Left ventricle myocardium inferior (tissue), 1 donor: ENCODE results near the gene TDRD12. TPM values are rescaled to one million over a fixed set of nuclear protein-coding genes. Genes with fewer than 3 reads are reported as not detected.
"Not testable (repeated sequence)": the region's sequence is repeated elsewhere in the genome, so short reads cannot be mapped to it uniquely, and the experiment has no call there.

ENCODE experiments used
- DNase-seq: peaks from one replicate; pipeline ENCODE4 v3.0.0-alpha.2; 2020
- H3K27ac ChIP-seq: fragments of 200-600 bp; replicated peaks from 2 replicates; pipeline ENCODE4 v1.8.0; 2021
- H3K27me3 ChIP-seq: fragments of 200-600 bp; 2 replicates; pipeline ENCODE4 v1.8.0; 2021; ENCODE audit warnings: low read depth
- H3K36me3 ChIP-seq: fragments of 200-600 bp; 2 replicates; pipeline ENCODE4 v1.8.0; 2021
- H3K4me1 ChIP-seq: fragments of 200-600 bp; 2 replicates; pipeline ENCODE4 v1.8.0; 2021
- H3K4me3 ChIP-seq: fragments of 200-600 bp; 2 replicates; pipeline ENCODE4 v1.8.0; 2021; ENCODE audit warnings: mild to moderate bottlenecking, moderate library complexity
- H3K9me3 ChIP-seq: fragments of 200-600 bp; replicated peaks from 2 replicates; pipeline ENCODE4 v1.8.0; 2021
- intact Hi-C: fragments of 100-400 bp; cut with micrococcal nuclease; formaldehyde crosslinking; loops from one replicate; pipeline ENCODE4 v1.11.0; 2022
- total RNA-seq: library from RNA; stranded (reverse); fragmentation: NEBNext Ultra II Directional; extraction: Animal tissue kit (Norgen Biotek cat#: 25700); gene quantifications from one replicate; pipeline ENCODE4 v1.2.1, GENCODE V29; 2021
- TF ChIP-seq, protein P1 (sequence below): fragments of 200-600 bp; IDR thresholded peaks from 2 replicates; pipeline ENCODE4 v1.8.0; 2021; ENCODE audit warnings: antibody characterized with exemption, mild to moderate bottlenecking, borderline replicate concordance
- donor health status: DM: no; HTN: yes; CAD: no; lungs with severe emphysema.

TDRD12 gene
- total RNA-seq, 1 donor from 2014 or later, result not detected

DNA sequence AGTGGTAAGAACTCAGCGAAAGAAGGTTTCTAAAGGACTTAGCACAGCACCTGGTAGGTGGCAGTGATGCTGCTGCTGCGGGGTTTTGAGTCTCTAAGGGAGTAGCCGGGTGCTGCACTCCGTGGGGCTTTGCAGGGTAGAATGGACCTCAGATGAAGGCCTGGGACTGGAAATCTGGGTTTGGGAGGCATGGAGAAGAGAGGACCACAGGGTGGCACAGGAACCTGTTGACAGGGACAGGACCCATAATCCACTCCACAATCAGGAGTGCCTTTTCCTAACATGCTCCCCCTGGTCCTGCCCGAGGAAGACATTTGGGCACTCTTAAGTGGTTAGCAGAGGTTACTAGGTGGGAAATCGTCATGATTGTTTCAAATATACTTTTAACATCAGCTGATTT, 29.8 kb downstream of the TDRD12 start:
- no peak overlapping the region for H3K27ac ChIP-seq
- H3K4me3 ChIP-seq, result no peak overlapping the region
- intact Hi-C loops, result no loop called here
- TF ChIP-seq, protein P1, sequence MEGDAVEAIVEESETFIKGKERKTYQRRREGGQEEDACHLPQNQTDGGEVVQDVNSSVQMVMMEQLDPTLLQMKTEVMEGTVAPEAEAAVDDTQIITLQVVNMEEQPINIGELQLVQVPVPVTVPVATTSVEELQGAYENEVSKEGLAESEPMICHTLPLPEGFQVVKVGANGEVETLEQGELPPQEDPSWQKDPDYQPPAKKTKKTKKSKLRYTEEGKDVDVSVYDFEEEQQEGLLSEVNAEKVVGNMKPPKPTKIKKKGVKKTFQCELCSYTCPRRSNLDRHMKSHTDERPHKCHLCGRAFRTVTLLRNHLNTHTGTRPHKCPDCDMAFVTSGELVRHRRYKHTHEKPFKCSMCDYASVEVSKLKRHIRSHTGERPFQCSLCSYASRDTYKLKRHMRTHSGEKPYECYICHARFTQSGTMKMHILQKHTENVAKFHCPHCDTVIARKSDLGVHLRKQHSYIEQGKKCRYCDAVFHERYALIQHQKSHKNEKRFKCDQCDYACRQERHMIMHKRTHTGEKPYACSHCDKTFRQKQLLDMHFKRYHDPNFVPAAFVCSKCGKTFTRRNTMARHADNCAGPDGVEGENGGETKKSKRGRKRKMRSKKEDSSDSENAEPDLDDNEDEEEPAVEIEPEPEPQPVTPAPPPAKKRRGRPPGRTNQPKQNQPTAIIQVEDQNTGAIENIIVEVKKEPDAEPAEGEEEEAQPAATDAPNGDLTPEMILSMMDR, result no peak
- no peaks in the 10 kb centered on the region for H3K4me1 ChIP-seq
- H3K9me3 ChIP-seq, result no peaks in the 10 kb centered on the region
- no peak for DNase-seq
- H3K27me3 ChIP-seq, result peaks cover 79% of the 10 kb centered on the region
- no peaks in the 10 kb centered on the region for H3K36me3 ChIP-seq

DNA sequence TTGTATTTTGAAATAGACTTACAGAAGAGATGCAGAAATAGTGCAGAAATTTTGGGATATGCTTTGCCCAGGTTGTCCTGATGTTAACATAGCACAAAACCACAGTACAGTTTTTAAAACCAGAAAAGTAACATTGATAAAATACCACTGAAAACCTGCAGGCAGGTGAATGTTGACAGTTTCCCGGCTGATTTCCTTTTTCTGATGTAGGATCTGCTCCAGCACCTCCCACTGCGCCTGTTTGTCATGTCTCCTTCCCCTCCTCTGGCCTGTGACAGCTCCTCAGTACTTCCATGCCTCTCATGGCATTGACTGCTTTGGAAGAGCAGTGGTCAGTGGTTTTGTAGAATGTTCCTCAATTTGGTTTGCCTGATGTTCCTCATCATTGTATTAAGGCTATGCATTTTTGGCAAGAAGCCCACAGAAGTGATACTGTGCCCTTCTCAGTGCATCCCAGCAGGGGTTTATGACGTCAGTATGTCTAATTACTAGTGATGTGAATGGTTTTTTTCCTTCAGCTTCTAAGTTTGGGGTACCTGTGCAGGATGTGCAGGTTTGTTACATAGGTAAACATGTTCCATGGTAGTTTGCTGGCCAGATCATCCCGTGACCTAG, 31.0 kb downstream of the TDRD12 start:
- TF ChIP-seq, protein P1, result no peak
- Histone ChIP-seq H3K4me3 (no peak overlapping the region), H3K4me1 (no peaks in the 10 kb centered on the region), H3K36me3 (no peaks in the 10 kb centered on the region), H3K27ac (no peak overlapping the region), H3K27me3 (peaks cover 80% of the 10 kb centered on the region), H3K9me3 (no peaks in the 10 kb centered on the region)
- no peak for DNase-seq
- intact Hi-C loops, result no loop called here

DNA sequence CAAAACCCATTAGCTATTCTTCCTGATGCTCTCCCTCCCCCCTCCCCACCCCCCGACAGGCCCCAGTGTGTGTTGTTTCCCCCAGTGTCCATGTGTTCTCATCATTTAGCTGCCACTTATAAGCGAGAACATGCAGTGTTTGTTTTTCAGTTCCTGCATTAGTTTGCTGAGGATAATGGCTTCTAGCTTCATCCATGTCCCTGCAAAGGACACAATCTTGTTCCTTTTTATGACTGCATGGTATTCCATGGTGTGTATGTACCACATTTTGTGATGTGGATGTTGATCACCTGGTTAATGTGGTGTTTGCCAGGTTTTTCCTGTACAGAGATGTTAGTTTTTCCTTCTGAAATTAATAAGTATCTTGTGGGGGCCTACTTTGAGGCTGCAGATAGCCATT, 31.5 kb downstream of the TDRD12 start:
- Histone ChIP-seq H3K4me3 (no peak overlapping the region), H3K4me1 (no peaks in the 10 kb centered on the region), H3K9me3 (no peaks in the 10 kb centered on the region), H3K27ac (no peak overlapping the region), H3K36me3 (no peaks in the 10 kb centered on the region), H3K27me3 (peaks cover 81% of the 10 kb centered on the region)
- DNase-seq, result no peak
- intact Hi-C loops, result no loop called here
- TF ChIP-seq, protein P1, result no peak

DNA sequence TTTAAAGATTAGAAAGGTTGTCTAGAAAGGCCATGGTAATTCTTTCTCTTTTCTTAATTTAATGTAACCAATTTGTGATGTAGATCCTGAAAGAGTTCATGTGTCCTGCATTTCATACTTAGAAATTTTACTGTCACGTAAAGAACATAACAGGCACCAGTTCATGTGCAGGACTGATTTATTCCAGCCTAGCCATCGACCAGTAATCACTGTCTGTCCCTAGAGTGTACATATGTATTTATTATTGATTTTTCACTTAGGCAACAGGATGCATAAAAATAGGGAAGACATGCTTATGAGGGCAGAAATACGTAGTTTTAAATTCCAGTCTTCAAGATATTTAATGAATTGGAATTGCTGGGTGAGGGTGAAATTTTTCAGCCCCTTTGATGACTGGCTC, 37.6 kb downstream of the TDRD12 start:
- Histone ChIP-seq H3K4me1 (no peaks in the 10 kb centered on the region), H3K27ac (no peak overlapping the region), H3K36me3 (no peaks in the 10 kb centered on the region), H3K27me3 (peaks cover 31% of the 10 kb centered on the region), H3K4me3 (no peak overlapping the region), H3K9me3 (peaks cover 10% of the 10 kb centered on the region)
- intact Hi-C loops, result no loop called here
- no peak for DNase-seq
- TF ChIP-seq, protein P1, result no peak

DNA sequence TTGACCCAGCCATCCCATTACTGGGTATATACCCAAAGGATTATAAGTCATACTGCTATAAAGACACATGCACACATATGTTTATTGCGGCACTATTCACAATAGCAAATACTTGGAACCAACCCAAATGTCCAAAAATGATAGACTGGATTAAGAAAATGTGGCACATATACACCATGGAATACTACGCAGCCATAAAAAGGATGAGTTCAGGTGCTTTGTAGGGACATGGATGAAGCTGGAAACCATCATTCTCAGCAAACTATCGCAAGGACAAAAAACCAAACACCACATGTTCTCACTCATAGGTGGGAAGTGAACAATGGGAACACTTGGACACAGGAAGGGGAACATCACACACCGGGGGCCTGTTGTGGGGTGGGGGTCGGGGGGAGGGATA, 45.8 kb downstream of the TDRD12 start:
- intact Hi-C loops, H3K4me1 ChIP-seq, H3K4me3 ChIP-seq, H3K27me3 ChIP-seq, H3K36me3 ChIP-seq, DNase-seq, H3K27ac ChIP-seq, H3K9me3 ChIP-seq: not testable (repeated sequence)

DNA sequence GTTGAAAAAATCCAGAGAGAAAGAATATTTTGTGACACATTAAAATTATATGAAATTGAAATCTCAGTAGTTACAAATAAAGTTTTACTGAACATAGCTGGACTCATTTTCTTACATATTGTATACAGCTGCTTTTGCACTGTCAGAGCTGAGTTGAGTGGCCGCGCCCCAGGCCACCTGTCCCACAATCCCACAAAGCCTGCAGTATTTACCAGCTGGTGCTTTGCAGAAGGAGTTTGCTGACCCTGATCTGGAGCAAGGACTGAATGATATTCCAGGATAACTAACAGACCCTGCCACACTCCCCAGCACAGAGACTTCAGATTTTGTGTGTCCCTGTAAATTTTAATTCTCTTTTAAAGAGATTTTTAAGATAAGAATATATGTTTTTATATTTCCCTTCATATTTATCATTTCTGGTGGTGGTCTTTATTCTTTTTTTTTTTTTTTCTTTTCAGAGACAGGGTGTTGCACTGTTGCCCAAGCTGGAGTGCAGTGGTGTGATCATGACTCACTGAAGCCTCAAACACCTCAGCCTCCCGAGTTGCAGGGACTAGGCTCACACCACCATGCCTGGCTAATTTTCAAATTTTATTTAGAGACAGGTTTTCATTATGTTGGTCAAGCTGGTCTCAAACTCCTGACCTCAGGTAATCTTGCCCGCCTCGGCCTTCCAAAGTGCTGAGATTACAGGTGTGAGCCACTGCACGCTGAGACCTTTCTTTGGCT, 48.5 kb downstream of the TDRD12 start:
- Histone ChIP-seq H3K4me3 (no peak overlapping the region), H3K27me3 (peaks cover 19% of the 10 kb centered on the region), H3K27ac (no peak overlapping the region), H3K9me3 (peaks cover 12% of the 10 kb centered on the region), H3K36me3 (no peaks in the 10 kb centered on the region), H3K4me1 (no peaks in the 10 kb centered on the region)
- TF ChIP-seq, protein P1, result no peak
- intact Hi-C loops, result no loop called here
- DNase-seq, result no peak
